H9 (cell line): ENCODE results near the gene COQ5. TPM values are rescaled to one million over a fixed set of nuclear protein-coding genes. Genes with fewer than 3 reads are reported as not detected.
A peak's percentile ranks its signal among the peaks of the same experiment; 100 is the strongest.

Experiments used
- DNase-seq: peaks from one replicate; pipeline ENCODE4 v3.0.0-alpha.2; 2017
- H2AFZ ChIP-seq: one replicate; pipeline ENCODE4 v1.6.1; 2013; ENCODE audit warnings: mild to moderate bottlenecking, low read length, control low read depth, moderate library complexity
- H2AK5ac ChIP-seq: 2 replicates; pipeline ENCODE4 v1.6.1; 2013; ENCODE audit warnings: low read length, control low read depth, mixed read lengths; ENCODE audit not compliant: insufficient read length
- H2BK120ac ChIP-seq: one replicate; pipeline ENCODE4 v1.6.1; 2013; ENCODE audit warnings: low read depth, mild to moderate bottlenecking, low read length, control low read depth, inconsistent platforms; ENCODE audit not compliant: poor library complexity, severe bottlenecking
- H2BK12ac ChIP-seq: 2 replicates; pipeline ENCODE4 v1.6.1; 2013; ENCODE audit warnings: low read length, control low read depth, mixed read lengths, low read depth; ENCODE audit not compliant: insufficient read length
- H2BK15ac ChIP-seq: 2 replicates; pipeline ENCODE4 v1.6.1; 2013; ENCODE audit warnings: low read depth, low read length, control low read depth
- H2BK20ac ChIP-seq: one replicate; pipeline ENCODE4 v1.6.1; 2013; ENCODE audit warnings: low read depth, mild to moderate bottlenecking, low read length, control low read depth, inconsistent platforms; ENCODE audit not compliant: poor library complexity, severe bottlenecking
- H2BK5ac ChIP-seq: 2 replicates; pipeline ENCODE4 v1.6.1; 2013; ENCODE audit warnings: low read length, control low read depth, mixed read lengths; ENCODE audit not compliant: insufficient read length
- H3K14ac ChIP-seq: 2 replicates; pipeline ENCODE4 v1.6.1; 2013; ENCODE audit warnings: low read length, control low read depth; ENCODE audit not compliant: insufficient read depth
- H3K18ac ChIP-seq: 2 replicates; pipeline ENCODE4 v1.6.1; 2013; ENCODE audit warnings: low read depth, mild to moderate bottlenecking, mixed read lengths, low read length, control low read depth; ENCODE audit not compliant: insufficient read length
- H3K23ac ChIP-seq: 2 replicates; pipeline ENCODE4 v1.6.1; 2013; ENCODE audit warnings: low read length, control low read depth, mixed read lengths, low read depth; ENCODE audit not compliant: insufficient read length
- H3K23me2 ChIP-seq: 2 replicates; pipeline ENCODE4 v1.6.1; 2013; ENCODE audit warnings: low read depth, mild to moderate bottlenecking, mixed read lengths, low read length, control low read depth; ENCODE audit not compliant: insufficient read length, poor library complexity, severe bottlenecking
- H3K27ac ChIP-seq: 2 replicates; pipeline ENCODE4 v1.5.1; 2013; ENCODE audit warnings: low read length, control low read depth, mixed read lengths, low read depth; ENCODE audit not compliant: insufficient read length
- H3K27me3 ChIP-seq: 2 replicates; pipeline ENCODE4 v1.6.1; 2013; ENCODE audit warnings: low read length, control low read depth, inconsistent platforms; ENCODE audit not compliant: insufficient read depth
- H3K4ac ChIP-seq: 2 replicates; pipeline ENCODE4 v1.6.1; 2013; ENCODE audit warnings: low read depth, mild to moderate bottlenecking, control low read depth, inconsistent platforms, low read length, moderate library complexity
- H3K4me1 ChIP-seq: 2 replicates; pipeline ENCODE4 v1.6.1; 2013; ENCODE audit warnings: low read length, control low read depth, inconsistent platforms; ENCODE audit not compliant: insufficient read depth
- H3K4me2 ChIP-seq: 2 replicates; pipeline ENCODE4 v1.6.1; 2013; ENCODE audit warnings: low read length, control low read depth, mixed read lengths; ENCODE audit not compliant: insufficient read length, insufficient read depth
- H3K56ac ChIP-seq: 2 replicates; pipeline ENCODE4 v1.6.1; 2013; ENCODE audit warnings: low read depth, mild to moderate bottlenecking, mixed read lengths, low read length, control low read depth; ENCODE audit not compliant: insufficient read length
- H3K79me1 ChIP-seq: 2 replicates; pipeline ENCODE4 v1.6.1; 2013; ENCODE audit warnings: low read depth, mild to moderate bottlenecking, moderate library complexity, low read length, control low read depth, inconsistent platforms; ENCODE audit not compliant: insufficient read depth, poor library complexity, severe bottlenecking
- H3K79me2 ChIP-seq: 2 replicates; pipeline ENCODE4 v1.6.1; 2013; ENCODE audit warnings: low read length, control low read depth, inconsistent platforms; ENCODE audit not compliant: insufficient read depth
- H3K9ac ChIP-seq: 2 replicates; pipeline ENCODE4 v1.6.1; 2013; ENCODE audit warnings: low read length, control low read depth, mixed read lengths; ENCODE audit not compliant: insufficient read length; ENCODE audit errors: extremely low read depth
- H3K9me3 ChIP-seq: one replicate; pipeline ENCODE4 v1.6.1; 2013; ENCODE audit warnings: low read depth, low read length, inconsistent platforms; ENCODE audit not compliant: control insufficient read depth
- H3T11ph ChIP-seq: one replicate; pipeline ENCODE4 v1.6.1; 2013; ENCODE audit warnings: mild to moderate bottlenecking, low read length, control low read depth, inconsistent platforms
- H4K20me1 ChIP-seq: one replicate; pipeline ENCODE4 v1.6.1; 2013; ENCODE audit not compliant: control insufficient read depth, insufficient read length, insufficient read depth
- H4K5ac ChIP-seq: 2 replicates; pipeline ENCODE4 v1.6.1; 2013; ENCODE audit warnings: low read depth, mild to moderate bottlenecking, mixed read lengths, low read length, control low read depth; ENCODE audit not compliant: insufficient read length
- H4K8ac ChIP-seq: replicated peaks from 2 replicates; pipeline ENCODE4 v1.6.1; 2013; ENCODE audit warnings: low read length, control low read depth, mixed read lengths, low read depth; ENCODE audit not compliant: insufficient read length
- H4K91ac ChIP-seq: 2 replicates; pipeline ENCODE4 v1.6.1; 2013; ENCODE audit warnings: low read depth, mild to moderate bottlenecking, moderate library complexity, mixed read lengths, low read length, control low read depth; ENCODE audit not compliant: insufficient read length
- H3K27ac Mint-ChIP-seq, 3 experiments: 2 replicates in 2 of 3; 3 replicates in 1 of 3; pipeline ENCODE4 v1.8.0; 2020 to 2021; ENCODE audit warnings: mixed read lengths in 3 of 3, mild to moderate bottlenecking in 1 of 3, moderate library complexity in 1 of 3
- H3K27me3 Mint-ChIP-seq: 2 replicates; pipeline ENCODE4 v1.8.0; 2021; ENCODE audit warnings: low read depth, mild to moderate bottlenecking, moderate library complexity, mixed read lengths
- H3K36me3 Mint-ChIP-seq, 3 experiments: 2 replicates in 2 of 3; 3 replicates in 1 of 3; pipeline ENCODE4 v1.8.0; 2020 to 2021; ENCODE audit warnings: low read depth in 3 of 3, mixed read lengths in 3 of 3; ENCODE audit not compliant: insufficient read depth in 1 of 3
- H3K4me1 Mint-ChIP-seq, 2 experiments: 2 replicates each; pipeline ENCODE4 v1.8.0; 2020; ENCODE audit warnings: mixed read lengths in 2 of 2
- H3K4me3 Mint-ChIP-seq, 2 experiments: 2 replicates in 1 of 2; 3 replicates in 1 of 2; pipeline ENCODE4 v1.8.0; 2020 to 2021; ENCODE audit warnings: mild to moderate bottlenecking in 2 of 2, mixed read lengths in 2 of 2, moderate library complexity in 1 of 2
- H3K9me3 Mint-ChIP-seq, 2 experiments: 2 replicates in 1 of 2; 3 replicates in 1 of 2; pipeline ENCODE4 v1.8.0; 2020; ENCODE audit warnings: mild to moderate bottlenecking in 2 of 2, mixed read lengths in 2 of 2, moderate library complexity in 1 of 2
- CTCF ChIP-seq: fragments of 200-600 bp; sonication (generic); conservative IDR thresholded peaks from 3 replicates; pipeline ENCODE4 v1.8.0; 2021; ENCODE audit warnings: antibody characterized with exemption, mild to moderate bottlenecking
- WGBS: extraction: QIAGEN DNeasy Blood & Tissue Kit; methylation state at CpG from one replicate; pipeline ENCODE4 v1.1.7; 2013; ENCODE audit warnings: missing lambda C conversion rate, low lambda C conversion rate, mixed read lengths; ENCODE audit not compliant: insufficient read length; ENCODE audit errors: extremely low coverage; 5-methylcytosine and 5-hydroxymethylcytosine counted together
- total RNA-seq: library from RNA; stranded (reverse); gene quantifications from 2 replicates; pipeline ENCODE4 v1.2.1, GENCODE V29; 2021

Gene COQ5
- total RNA-seq, 1 experiment from 2014 or later: 34.8 TPM

GRCh38 chr12:120470150-120470784, 58.7 kb downstream of the COQ5 start:
- Histone ChIP-seq H3K27me3 (no peaks in the 10 kb centered on the region), H2BK5ac (no peak overlapping the region), H3K4me1 (no peaks in the 10 kb centered on the region; the same call in 1 of the 2 replicates), H4K20me1 (no peaks in the 10 kb centered on the region), H3K27ac (no peak overlapping the region), H2BK20ac (no peak overlapping the region), H4K8ac (no peak overlapping the region), H3K56ac (no peak overlapping the region), H2AK5ac (no peak overlapping the region), H3K79me2 (peaks cover 11% of the 10 kb centered on the region; the same call in 1 of the 2 replicates), H3K79me1 (peaks cover 3% of the 10 kb centered on the region), H3K23me2 (peaks cover 7% of the 10 kb centered on the region), H4K91ac (no peak overlapping the region), H2BK120ac (no peak overlapping the region), H3K9ac (peak overlapping the region; percentile 0), H3K23ac (no peak overlapping the region), H2BK15ac (no peak overlapping the region), H2AFZ (no peak overlapping the region), H3K4ac (no peak overlapping the region), H3K4me2 (peak overlapping the region; percentile 59), H4K5ac (no peak overlapping the region), H3K18ac (peak overlapping the region; percentile 38), H2BK12ac (no peak overlapping the region), H3K14ac (no peak overlapping the region; the same call in 1 of the 2 replicates), H3T11ph (no peak overlapping the region), H3K9me3 (no peaks in the 10 kb centered on the region)
- no peak for TF ChIP-seq CTCF
- no peak for DNase-seq
- H3K27me3 Mint-ChIP-seq: no peaks in the 10 kb centered on the region
- no peaks in the 10 kb centered on the region for H3K9me3 Mint-ChIP-seq
- H3K27ac Mint-ChIP-seq: peak overlapping the region in 2 of 3 experiments; percentile 10 to 93; a peak in 2 of 7 replicates
- peak overlapping the region; percentile 92 to 94 for H3K4me3 Mint-ChIP-seq
- H3K4me1 Mint-ChIP-seq: peaks cover 27 to 34% of the 10 kb centered on the region in 2 experiments
- H3K36me3 Mint-ChIP-seq: peaks cover 13 to 27% (median 19%) of the 10 kb centered on the region in 3 experiments
- no CpG with 5 or more reads among the region's 26 CpGs for WGBS
